Liver (tissue), 3 donors: Measurements from ENCODE around the gene MSI2.

ENCODE experiments used
- EGR1 ChIP-seq, 2 donors: IDR thresholded peaks; 2 replicates each; pipeline ENCODE4 v1.6.1; 2016 to 2018; ENCODE audit warnings: antibody characterized with exemption in 2 of 2, low read depth in 2 of 2
- HNF4A ChIP-seq, 2 donors: conservative IDR thresholded peaks; 2 replicates each; pipeline ENCODE4 v1.6.1; 2016; ENCODE audit warnings: antibody characterized with exemption in 2 of 2, mild to moderate bottlenecking in 2 of 2
- RXRA ChIP-seq, 2 donors: IDR thresholded peaks; 2 replicates each; pipeline ENCODE4 v1.6.1; 2017 to 2018; ENCODE audit warnings: antibody characterized with exemption in 2 of 2, mild to moderate bottlenecking in 1 of 2
- SP1 ChIP-seq: IDR thresholded peaks from 2 replicates; pipeline ENCODE4 v1.6.1; 2018; ENCODE audit warnings: antibody characterized with exemption, mild to moderate bottlenecking
- TAF1 ChIP-seq: conservative IDR thresholded peaks from 2 replicates; pipeline ENCODE4 v1.6.1; 2016; ENCODE audit warnings: antibody characterized with exemption, mild to moderate bottlenecking
- YY1 ChIP-seq: IDR thresholded peaks from 2 replicates; pipeline ENCODE4 v1.6.1; 2016; ENCODE audit warnings: antibody characterized with exemption, mild to moderate bottlenecking
- TF ChIP-seq, protein P1 (sequence below): fragments of 150-350 bp; IDR thresholded peaks from 2 replicates; pipeline ENCODE4 v1.5.1; 2017; ENCODE audit warnings: improper control_type of control experiment, low read depth, low read length; ENCODE audit not compliant: missing input control
- TF ChIP-seq, protein P2 (sequence below): IDR thresholded peaks from 2 replicates; pipeline ENCODE4 v1.6.1; 2016; ENCODE audit warnings: antibody characterized with exemption, mild to moderate bottlenecking
- TF ChIP-seq, protein P3 (sequence below): IDR thresholded peaks from 2 replicates; pipeline ENCODE4 v1.6.1; 2016; ENCODE audit warnings: antibody characterized with exemption
- donor health status: healthy.
- donor health status: healthy.

- TF ChIP-seq TAF1 (no peak), YY1 (no peak), HNF4A (conservative IDR thresholded peaks at IDR 0.05) (no peak), RXRA (IDR thresholded peaks at IDR 0.05) (no peak), SP1 (no peak), EGR1 (IDR thresholded peaks at IDR 0.05; ENCODE audit: low read depth in 2 of 2) (no peak)
- TF ChIP-seq, protein P1, sequence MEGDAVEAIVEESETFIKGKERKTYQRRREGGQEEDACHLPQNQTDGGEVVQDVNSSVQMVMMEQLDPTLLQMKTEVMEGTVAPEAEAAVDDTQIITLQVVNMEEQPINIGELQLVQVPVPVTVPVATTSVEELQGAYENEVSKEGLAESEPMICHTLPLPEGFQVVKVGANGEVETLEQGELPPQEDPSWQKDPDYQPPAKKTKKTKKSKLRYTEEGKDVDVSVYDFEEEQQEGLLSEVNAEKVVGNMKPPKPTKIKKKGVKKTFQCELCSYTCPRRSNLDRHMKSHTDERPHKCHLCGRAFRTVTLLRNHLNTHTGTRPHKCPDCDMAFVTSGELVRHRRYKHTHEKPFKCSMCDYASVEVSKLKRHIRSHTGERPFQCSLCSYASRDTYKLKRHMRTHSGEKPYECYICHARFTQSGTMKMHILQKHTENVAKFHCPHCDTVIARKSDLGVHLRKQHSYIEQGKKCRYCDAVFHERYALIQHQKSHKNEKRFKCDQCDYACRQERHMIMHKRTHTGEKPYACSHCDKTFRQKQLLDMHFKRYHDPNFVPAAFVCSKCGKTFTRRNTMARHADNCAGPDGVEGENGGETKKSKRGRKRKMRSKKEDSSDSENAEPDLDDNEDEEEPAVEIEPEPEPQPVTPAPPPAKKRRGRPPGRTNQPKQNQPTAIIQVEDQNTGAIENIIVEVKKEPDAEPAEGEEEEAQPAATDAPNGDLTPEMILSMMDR, result peak; percentile 3
- TF ChIP-seq, protein P2, sequence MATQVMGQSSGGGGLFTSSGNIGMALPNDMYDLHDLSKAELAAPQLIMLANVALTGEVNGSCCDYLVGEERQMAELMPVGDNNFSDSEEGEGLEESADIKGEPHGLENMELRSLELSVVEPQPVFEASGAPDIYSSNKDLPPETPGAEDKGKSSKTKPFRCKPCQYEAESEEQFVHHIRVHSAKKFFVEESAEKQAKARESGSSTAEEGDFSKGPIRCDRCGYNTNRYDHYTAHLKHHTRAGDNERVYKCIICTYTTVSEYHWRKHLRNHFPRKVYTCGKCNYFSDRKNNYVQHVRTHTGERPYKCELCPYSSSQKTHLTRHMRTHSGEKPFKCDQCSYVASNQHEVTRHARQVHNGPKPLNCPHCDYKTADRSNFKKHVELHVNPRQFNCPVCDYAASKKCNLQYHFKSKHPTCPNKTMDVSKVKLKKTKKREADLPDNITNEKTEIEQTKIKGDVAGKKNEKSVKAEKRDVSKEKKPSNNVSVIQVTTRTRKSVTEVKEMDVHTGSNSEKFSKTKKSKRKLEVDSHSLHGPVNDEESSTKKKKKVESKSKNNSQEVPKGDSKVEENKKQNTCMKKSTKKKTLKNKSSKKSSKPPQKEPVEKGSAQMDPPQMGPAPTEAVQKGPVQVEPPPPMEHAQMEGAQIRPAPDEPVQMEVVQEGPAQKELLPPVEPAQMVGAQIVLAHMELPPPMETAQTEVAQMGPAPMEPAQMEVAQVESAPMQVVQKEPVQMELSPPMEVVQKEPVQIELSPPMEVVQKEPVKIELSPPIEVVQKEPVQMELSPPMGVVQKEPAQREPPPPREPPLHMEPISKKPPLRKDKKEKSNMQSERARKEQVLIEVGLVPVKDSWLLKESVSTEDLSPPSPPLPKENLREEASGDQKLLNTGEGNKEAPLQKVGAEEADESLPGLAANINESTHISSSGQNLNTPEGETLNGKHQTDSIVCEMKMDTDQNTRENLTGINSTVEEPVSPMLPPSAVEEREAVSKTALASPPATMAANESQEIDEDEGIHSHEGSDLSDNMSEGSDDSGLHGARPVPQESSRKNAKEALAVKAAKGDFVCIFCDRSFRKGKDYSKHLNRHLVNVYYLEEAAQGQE, result no peak
- TF ChIP-seq, protein P3, sequence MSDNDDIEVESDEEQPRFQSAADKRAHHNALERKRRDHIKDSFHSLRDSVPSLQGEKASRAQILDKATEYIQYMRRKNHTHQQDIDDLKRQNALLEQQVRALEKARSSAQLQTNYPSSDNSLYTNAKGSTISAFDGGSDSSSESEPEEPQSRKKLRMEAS, result no peak
Observed at GRCh38 chr17:57242148-57242547, 14.2 kb upstream of the MSI2 start.
